HCEC 1CT (cell line): Measurements from ENCODE around the gene A3GALT2.
A peak's percentile ranks its signal among the peaks of the same experiment; 100 is the strongest.

Experiments used
- DNase-seq: peaks from one replicate; pipeline ENCODE4 v3.0.0-alpha.2; 2017

The A3GALT2 gene

GRCh38 chr1:33349778-33350610 lies 29.1 kb upstream of the A3GALT2 start:
- DNase-seq: peak; percentile 87

- DNase-seq: peak; percentile 19
Measured at GRCh38 chr1:33349081-33349759, 28.3 kb upstream of the A3GALT2 start.

DNA sequence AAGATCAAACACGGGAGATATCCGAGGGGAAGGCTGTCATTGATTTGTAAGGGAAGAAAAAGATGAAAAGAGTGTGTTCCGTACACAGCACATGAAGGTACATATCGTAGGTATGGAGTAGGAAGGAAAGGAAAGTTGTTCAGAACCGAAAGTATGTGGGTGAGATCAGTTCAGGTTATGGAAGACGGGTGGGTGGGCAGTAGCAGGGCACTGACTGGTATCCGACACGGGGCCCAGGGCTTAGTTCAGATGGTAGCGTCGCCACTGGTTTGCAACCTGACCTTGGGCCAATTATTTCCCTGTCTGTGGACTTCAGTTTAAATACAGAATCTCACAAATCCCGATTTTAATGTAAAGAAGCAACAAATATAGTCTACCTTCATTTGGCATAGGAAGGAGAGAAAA lies 27.8 kb upstream of the A3GALT2 start:
- peak; percentile 23 for DNase-seq

DNA sequence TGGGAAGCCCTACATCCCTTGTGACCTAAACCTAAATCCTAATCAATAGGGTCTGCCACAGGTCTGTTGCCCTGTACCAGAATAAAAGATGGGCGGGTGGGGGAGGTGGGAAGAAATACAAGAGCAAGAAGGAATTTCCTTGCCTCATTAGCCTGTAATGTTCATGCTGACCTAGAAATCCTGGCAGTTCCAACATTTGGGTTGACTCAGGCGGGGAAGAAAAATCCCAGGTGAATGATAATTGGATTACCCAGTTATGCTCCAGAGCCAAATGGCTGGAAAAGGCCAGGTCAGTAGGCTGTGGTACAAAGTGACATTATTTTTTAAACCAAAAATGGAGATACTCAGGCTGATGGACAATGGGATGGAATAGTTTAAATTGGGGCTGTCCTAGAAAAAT lies 27.3 kb upstream of the A3GALT2 start:
- DNase-seq: peak; percentile 48

- DNase-seq: peak; percentile 37
Measured at GRCh38 chr1:33347650-33347992, 26.7 kb upstream of the A3GALT2 start.

DNA sequence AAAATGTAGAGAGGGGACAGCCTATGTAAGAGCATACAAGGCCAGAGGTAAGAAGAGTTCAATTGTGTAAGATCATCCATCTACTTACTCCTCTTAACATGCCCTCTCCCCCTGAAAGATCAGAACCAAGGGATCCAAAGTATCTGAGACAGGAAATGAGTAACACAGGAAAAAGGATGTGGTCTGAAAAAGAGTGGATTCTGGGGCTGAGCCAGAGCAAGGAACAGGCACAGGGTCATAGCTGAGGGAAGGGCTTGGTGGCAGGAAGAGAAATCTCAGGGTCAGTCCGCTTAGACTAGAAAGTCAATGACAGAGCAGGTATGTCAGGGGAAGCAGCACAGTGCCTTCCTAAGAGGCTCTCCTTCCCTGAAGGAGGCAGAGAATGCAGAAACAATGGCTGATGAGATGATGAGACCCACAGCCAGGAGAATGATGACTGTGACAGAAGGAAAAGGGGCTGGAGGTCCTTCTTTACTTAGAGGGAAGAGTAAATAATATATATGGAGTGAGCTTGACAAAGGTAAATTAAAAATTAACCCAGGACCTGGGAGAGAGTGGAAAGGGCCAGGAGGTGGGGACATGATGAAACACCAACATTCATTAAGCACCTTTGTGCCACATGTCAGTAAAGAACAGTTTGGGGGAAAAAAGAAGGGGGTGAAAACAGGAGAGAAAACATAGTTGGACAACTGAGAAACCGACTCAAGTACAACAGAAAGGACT lies 26.2 kb upstream of the A3GALT2 start:
- peak; percentile 96 for DNase-seq

DNA sequence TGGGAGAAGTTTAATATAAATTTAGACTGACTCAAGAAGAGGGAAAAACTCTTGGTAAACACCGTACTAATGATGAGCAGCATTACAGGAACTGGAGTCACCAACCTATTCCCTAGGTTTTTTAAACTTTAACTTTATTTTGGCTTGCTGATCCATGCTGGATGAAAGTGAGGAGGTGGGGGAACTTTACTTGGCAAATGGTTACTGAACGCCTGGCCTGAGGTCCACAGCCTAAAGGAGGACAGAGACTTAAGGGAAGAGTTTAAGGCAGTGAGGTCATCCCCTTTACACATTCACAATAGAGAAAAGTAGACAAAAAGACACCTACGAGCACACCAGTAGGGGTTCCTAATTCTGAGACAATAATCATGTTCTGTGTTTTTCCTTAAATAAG lies 25.6 kb upstream of the A3GALT2 start:
- no peak for DNase-seq

DNA sequence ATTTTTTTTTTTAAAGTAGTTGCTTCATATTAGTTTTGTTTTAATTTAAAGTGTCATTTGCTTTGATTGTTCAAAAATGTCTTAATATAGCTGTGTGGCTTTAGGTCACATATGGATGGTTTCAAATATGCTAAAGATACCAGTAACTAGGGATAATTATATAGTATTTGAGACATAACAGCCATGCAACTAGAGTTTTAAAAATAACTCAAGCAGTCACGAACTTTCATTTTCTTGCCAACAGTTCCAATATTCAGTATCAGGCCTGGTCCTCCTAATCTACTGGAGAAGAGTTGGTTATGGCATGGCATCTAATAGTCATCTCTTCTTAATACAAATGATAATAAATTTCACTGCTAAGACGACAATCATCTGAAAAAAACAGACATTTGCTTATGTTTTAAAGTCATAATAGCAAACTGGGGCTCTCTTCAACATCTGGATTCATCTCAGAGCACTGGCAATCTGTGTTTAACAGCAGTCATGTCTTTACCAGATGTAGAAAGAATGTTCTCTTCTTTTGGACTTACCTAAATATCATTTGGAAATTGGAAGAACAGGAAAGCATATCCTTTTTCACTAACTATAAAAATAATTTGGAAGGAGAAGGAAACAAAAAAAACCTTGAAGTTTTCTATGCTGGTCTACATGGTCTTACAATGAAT lies 24.1 kb upstream of the A3GALT2 start:
- DNase-seq: no peak

DNA sequence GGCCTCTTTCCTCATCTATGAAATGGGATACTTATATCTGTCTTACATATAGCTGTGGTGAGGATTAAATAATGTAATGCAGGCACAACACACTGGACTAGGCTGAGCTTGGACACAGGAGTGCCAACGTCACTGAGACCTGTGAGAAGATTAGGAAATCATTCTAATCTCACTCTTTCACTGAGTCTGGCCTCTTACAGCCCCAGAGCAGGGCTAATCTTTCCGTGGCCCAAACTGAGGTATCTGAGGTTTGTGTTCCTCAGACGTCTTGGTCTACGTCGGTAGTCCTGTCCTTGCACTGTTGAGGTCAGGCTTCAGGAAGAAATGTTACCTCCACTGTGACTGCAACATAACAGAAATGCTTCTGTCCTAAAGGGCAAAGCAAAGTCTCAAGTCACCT lies 22.6 kb upstream of the A3GALT2 start:
- DNase-seq: no peak

- peak; percentile 98 for DNase-seq
Measured at GRCh38 chr1:33342041-33342723, 21.3 kb upstream of the A3GALT2 start.

GRCh38 chr1:33341190-33341589 lies 20.3 kb upstream of the A3GALT2 start:
- peak; percentile 48 for DNase-seq

DNA sequence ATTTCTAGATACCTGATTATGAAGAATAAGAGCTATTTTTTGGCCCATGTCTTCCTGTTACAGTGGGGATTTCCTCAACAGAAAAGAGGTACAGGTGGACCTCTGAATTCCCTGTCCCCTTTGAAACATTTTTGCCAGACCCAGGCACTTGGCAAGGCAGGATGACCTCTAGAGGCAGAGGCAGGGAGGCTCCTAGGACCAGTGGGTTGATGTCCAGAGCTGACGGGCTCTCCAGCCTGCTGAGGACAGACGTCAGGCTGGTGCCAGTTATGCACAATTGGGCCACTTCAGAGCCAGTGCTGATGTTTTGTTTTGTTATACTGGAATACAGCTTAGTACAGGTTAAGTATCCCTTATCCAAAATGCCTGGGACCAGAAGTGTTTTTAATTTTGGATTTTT lies 18.5 kb upstream of the A3GALT2 start:
- DNase-seq: no peak

DNA sequence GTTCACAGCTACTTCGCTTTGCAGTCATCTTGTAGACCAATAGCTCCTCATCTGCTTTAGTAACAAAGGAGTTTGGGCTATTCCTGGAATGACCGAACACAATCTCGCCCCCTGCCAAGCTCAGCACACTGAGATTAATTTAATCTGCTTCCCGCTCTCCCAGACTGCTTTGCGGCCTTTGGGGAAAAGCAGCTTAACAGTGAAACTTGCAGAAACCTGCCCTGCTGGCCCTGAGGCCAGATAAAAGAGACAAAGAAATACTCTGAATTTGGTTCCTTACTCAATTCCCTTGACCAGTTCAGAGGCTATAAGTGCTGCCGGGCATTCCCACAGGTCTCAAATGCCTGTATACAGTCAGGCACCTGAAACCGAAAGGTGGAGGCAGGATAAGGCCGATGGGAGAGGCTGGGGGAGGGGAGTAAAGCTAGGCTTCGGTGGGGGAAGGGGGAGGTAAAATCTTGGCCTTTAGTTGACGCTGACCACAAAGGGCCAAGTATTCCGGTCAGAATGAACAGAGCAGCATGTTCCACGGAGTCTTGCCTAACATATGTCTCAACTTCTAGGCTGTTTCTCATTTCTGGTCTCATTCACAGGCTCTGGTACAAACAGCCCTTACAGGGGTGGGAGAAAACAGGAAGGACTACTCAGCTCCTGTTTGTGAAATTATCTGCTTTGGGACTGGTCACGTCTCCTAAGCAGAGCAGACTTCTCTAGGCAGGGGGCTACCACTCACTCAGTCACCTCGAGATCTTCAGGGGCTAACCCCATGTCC lies 17.7 kb upstream of the A3GALT2 start:
- peak; percentile 89 for DNase-seq

DNA sequence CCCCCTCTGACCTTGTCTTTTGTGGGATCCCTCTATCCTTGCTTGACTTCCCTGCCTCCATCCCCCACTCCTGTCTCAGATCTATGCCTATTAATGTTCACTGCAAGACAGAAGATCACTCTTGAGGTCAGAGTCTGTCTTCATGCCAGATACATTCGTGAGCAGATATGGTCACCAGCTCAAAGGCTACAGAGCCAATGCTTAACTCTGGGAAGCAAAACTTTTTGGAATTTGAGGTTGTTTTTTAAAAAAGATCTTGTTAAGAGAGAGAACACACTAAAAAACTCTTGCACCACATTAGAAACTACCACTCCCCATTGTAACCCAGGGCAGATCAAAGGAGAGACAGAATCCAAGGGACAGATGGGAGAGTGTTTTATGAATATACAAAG lies 17.1 kb upstream of the A3GALT2 start:
- DNase-seq: no peak

DNA sequence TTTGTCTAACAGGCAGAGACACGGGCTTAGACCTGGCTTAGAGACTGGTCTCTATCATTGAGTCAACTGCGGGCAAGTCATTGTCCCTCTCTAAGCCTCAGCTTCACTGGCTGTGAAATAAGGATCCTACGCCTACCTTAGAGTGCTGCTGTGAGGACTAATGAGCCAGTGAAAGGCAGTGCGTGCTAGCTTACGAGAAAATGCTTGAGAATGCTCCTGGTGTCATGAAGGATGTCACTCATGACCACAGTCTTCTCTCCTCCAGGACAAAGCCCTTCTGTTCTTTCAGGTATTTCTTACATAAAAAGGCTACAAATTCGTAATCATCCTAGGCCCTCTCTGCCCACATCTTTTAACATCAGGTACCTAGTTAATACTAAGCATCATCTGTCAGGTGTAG lies 16.5 kb upstream of the A3GALT2 start:
- no peak for DNase-seq

DNA sequence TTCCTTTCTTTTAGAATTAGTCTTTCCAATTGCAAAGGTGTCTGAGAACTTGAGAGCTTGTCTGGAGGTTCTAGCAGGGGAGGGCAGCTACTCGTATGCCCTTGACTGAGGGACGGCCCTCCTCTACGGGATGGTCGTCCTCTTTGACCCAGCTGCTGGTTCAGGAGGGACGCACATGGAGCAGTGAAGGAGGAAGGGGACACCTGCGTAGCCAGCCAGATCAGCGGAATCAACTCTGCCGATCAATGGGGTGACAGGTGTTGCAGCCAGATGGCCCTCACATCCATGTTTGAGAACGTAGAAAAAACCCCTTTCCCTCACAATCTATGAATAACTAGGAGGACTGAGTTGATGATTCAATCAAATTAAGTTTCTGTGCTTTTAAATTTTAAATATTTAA lies 15.7 kb upstream of the A3GALT2 start:
- no peak for DNase-seq

- no peak for DNase-seq
Measured at GRCh38 chr1:33335020-33335419, 14.1 kb upstream of the A3GALT2 start.

DNA sequence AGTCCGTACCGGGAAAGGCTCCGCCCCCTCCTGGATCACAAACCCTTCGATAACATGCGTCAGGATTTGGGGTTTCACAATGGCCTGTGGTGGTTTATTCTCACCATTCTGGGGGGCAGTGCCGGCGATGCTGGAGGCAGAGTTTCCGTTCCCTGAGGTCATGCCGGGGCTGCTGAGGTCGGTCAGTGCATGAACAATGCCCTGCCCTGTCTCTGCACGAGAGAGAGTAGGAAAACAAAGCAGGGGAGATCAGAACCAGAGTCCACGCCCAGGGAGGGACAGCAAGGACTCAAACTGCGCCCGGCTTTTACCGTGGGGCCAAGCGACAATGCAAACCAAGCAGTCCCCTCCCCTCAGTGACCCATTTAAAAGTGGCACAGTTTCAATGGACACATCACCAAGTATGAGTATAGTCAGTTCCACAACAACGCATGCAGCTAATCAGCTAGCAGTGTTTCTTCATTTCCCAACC lies 13.2 kb upstream of the A3GALT2 start:
- DNase-seq: peak; percentile 47

- no peak for DNase-seq
Measured at GRCh38 chr1:33332881-33333280, 12.0 kb upstream of the A3GALT2 start.

- DNase-seq: no peak
Measured at GRCh38 chr1:33332357-33332789, 11.5 kb upstream of the A3GALT2 start.

GRCh38 chr1:33331444-33332356 lies 10.8 kb upstream of the A3GALT2 start:
- DNase-seq: no peak
